ENCODE measurements around the gene MANSC1.
"Not testable (repeated sequence)": the region's sequence is repeated elsewhere in the genome, so short reads cannot be mapped to it uniquely, and the experiment has no call there.

Gene MANSC1

GRCh38 chr12:12365446-12365802 lies 15.4 kb upstream of the MANSC1 start:
- DNase-seq, result no peak

GRCh38 chr12:12364787-12365445 lies 14.9 kb upstream of the MANSC1 start:
- DNase-seq, result no peak

GRCh38 chr12:12358528-12358927 lies 8.5 kb upstream of the MANSC1 start:
- no peak for DNase-seq

DNA sequence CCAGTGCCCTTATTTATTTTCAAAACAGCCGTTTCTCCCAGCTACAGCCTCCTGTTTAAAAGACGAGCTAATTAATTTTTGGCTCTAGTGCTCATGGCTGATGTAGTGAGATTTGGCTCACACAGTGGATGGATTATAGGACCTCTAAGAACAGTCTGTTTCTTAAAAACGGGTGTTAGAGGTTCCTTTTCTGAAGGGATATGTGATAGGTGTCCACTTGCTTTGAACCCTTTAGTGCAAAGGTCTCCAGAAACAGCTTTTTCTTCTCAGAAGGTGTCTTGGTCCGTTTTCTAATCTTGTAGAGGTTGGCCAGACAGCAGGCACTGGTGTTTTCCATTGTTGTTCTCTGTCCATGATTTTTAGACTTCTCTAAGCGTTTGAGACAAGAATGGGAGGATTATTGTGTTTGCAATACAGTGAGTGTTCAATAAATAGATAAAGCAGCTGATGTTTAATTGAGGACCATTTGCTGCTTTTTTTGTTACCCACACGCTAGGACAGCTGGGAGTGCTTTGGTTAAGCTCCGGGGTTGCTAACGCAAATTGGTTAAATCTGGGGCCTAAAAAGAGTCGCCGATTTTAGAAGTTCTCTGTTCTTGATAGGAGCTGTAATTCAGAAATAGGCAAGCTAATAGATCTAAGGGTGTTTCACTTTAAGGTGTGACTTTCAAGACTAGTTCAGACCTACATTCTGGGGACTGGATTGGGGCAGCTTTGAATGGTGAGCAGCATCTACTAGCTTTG lies 7.8 kb upstream of the MANSC1 start:
- DNase-seq, result peak; percentile 46

GRCh38 chr12:12356896-12357718 lies 7.1 kb upstream of the MANSC1 start, which contains the start of gene BORCS5:
Gene BORCS5 (plus strand): TSS chr12:12357078. CDS start chr12:12357452, 374 bp downstream.
- peak; percentile 99 for DNase-seq

GRCh38 chr12:12356467-12356895 lies 6.4 kb upstream of the MANSC1 start:
- DNase-seq, result no peak

DNA sequence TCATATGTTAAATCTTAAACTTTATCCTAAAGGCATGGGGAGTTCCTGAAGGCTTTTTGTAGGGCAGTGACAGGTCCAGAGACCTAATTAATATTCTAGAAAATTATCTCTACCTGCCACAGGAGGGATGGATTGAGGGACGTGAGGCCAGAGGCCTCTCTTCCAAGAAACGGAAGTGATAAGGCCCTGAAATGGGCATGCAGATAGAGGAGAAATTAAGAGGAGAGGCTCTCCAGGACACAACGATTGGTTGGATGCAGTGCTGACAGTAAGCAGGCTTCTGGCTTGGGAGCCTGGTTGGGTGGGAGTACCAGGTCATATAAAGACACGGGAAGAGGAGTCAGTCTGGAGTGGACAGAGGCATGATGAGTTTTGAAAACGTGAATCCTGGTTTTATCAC lies 3.8 kb upstream of the MANSC1 start:
- no peak for DNase-seq

GRCh38 chr12:12353276-12353675 lies 3.2 kb upstream of the MANSC1 start:
- DNase-seq, result no peak

DNA sequence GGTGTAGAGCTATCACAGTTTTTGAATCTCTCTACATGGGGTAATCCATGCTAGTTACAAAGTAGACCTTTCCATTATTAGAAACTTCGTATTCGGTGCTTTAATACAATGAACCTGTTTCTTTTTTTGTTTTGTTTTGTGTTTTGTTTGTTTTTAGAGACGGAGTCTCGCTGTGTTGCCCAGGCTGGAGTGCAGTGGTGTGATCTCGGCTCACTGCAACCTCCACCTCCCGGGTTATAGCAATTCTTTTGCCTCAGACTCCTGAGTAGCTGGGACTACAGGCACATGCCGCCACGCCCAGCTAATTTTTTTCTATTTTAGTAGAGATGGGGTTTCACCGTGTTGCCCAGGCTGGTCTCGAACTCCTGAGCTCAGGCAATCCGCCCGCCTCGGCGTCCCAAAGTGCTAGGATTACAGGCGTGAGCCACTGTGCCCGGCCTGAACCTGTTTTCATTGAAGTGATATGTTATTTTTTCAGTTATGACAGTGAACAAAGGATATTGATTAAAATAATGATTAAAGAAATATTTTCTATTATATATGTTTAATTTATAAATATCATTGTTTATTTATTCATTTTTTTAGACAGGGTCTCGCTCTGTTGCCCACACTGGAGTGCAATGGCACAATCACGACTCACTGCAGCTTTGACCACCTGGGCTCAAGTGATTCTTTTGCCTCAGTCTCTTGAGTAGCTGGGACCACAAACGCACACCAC lies 1.6 kb upstream of the MANSC1 start:
- DNase-seq, result not testable (repeated sequence)

GRCh38 chr12:12350868-12351463 lies 924 bp upstream of the MANSC1 start:
- DNase-seq, result no peak

- no peak for DNase-seq
Measured at GRCh38 chr12:12338527-12339168, 11.4 kb downstream of the MANSC1 start.

DNA sequence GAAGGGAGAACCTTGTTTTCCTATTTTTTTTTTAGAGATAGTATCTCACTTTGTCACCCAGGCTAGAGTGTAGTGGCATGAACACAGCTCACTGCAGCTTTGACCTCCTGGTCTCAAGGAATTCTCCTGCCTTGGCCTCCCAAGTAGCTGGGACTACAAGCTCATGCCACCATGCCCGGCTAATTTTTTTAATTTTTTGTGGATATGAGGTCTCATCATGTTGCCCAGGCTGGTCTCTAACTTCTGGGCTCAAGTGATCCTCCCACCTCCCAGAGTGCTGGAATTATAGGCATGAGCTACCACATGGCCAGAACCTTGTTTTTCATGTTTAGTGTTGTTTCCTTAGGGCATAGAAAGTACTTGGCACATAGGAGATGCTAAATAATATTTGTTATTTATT lies 13.5 kb downstream of the MANSC1 start:
- DNase-seq, result no peak

- DNase-seq, result no peak
Measured at GRCh38 chr12:12336049-12336411, 14.0 kb downstream of the MANSC1 start.

- DNase-seq, result peak; percentile 68
Measured at GRCh38 chr12:12334367-12335040, 15.5 kb downstream of the MANSC1 start.

DNA sequence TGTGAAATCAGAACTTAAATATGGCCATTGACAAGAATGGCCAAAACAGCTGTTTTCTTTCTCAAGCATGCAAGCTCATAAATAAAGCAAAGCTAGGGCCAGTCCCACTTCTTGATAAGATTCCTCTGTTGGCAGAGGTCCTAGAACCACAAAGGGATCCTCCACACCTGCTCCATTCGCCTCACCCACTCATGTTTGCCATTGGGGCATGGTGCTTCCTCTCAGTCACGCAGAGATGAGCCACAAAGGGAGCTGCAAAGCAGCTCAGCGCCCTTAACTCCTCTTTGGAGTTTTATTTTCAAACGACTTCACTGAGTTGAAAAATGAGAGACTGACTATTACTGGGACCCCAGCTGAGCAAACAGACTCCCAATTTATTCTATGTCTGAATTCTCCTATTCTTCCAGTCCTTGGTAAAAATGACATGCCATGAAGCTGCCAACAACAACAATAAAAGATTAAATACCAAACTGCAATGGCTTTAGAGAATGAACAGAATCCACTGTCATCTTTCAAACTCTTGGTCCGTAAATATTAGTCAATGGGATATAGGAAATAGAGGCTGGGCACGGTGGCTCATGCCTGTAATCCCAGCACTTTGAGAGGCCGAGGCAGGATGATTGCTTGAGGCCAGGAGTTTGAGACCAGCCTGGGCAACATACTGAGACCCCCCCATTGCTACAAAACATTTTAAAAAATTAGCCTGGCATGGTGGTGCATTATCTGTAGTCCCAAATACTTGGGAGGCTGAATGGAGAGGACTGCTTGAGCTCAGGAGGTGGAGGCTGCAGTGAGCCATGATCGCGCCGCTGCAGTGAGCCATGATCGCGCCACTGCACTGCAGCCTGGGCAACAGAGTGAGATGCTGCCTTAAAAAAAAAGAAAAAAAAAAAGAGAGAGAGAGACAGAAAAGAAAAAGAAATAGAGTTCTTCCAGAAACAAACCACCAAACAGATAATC lies 16.4 kb downstream of the MANSC1 start:
- no peak for DNase-seq

- DNase-seq, result no peak
Measured at GRCh38 chr12:12331896-12332295, 18.1 kb downstream of the MANSC1 start.

GRCh38 chr12:12331244-12331771 lies 18.7 kb downstream of the MANSC1 start:
- DNase-seq, result no peak

DNA sequence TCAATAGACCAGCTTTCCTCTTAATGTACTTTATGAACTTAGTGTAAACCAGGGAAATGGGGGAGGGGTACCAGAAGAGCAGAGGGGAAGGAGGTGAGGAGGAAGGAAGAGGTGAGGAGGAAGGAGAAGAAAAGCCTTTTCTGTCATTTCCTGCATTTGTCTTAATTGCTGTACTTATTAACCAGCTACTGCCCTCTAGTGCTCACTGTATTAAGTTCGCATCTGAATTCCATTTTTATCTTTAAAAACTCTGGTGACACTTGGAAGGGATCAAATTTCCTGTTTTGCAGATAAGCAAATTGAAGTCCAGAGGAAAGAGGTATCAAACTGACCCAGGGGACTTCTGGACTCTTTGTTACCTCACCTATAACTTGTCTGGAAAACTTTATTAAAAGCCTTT lies 22.2 kb downstream of the MANSC1 start:
- peak; percentile 65 for DNase-seq

DNA sequence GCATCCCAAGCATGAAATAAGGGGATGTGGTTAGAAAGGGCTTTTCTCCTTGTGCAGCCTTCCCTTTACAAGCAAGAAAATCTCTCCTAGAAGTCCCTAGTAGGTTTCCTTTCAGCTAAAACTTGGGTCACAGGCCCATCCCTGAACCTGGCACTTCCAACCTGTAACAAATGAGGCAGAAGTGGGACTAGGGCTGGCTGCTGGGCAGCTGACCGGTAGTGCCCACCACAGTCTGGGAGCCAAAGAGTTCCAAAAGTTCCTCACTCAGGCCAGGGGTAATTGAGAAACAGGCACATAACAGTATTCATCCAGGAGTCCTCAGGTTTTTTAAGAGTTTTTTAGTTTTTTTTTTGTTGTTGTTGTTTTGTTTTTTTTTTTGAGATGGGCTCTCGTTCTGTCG lies 23.8 kb downstream of the MANSC1 start:
- no peak for DNase-seq

DNA sequence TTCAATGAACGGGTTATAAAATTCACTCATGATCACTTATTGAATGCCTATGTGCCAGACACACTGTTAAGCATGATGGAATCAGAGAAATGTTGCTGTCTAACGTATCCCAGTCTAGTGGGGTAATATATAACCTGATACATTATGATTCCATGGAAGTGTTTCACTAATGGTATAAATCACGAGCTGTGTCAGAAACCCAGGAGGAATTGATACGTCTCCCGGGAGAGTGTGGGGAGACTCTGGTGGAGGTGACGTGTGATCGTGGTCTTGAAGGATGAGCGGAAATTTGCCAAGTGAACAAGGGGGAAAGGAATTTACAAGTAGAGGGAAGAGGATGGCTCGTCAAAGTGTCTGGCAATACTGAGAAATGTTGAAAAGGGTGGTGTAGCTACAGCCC lies 26.5 kb downstream of the MANSC1 start:
- no peak for DNase-seq
